SK-N-SH (cell line): ENCODE data around the gene PAFAH1B2. TPM values are rescaled to one million over a fixed set of nuclear protein-coding genes. Genes with fewer than 3 reads are reported as not detected.

ENCODE experiments used
- CTCF ChIA-PET: fragments of 300-600, 350-600 bp; formaldehyde crosslinking; extraction: SDS; loops from one replicate; lab custom pipeline; 2021; lab: Yijun Ruan, JAX
- POLR2A ChIA-PET: fragments of 350-600 bp; sonication (Branson Sonifier 250); formaldehyde crosslinking; extraction: SDS; loops from one replicate; lab custom pipeline; 2020; ENCODE audit warnings: antibody characterized with exemption, inconsistent platforms; lab: Yijun Ruan, JAX
- DNase-seq: peaks from one replicate; pipeline ENCODE4 v3.0.0; 2012
- H2AFZ ChIP-seq: fragments of 200-600 bp; sonication (generic); 2 replicates; pipeline ENCODE4 v1.8.1; 2016; ENCODE audit warnings: antibody characterized with exemption, mild to moderate bottlenecking, low read depth
- H3F3A ChIP-seq: fragments of 200-600 bp; sonication (generic); replicated peaks from 2 replicates; pipeline ENCODE3; 2016; ENCODE audit warnings: antibody characterized with exemption, mild to moderate bottlenecking; ENCODE audit not compliant: insufficient read depth
- H3K27ac ChIP-seq, 2 experiments: fragments of 200-500 bp in 1 of 2; fragments of 200-600 bp in 1 of 2; sonication (Bioruptor generic) in 1 of 2; sonication (generic), shearing (Covaris generic) in 1 of 2; 2 replicates each; pipeline versions ENCODE4 v1.5.1 to v1.6.1; 2014 to 2016; ENCODE audit warnings: low read depth in 2 of 2, inconsistent platforms in 1 of 2, low read length in 1 of 2, mild to moderate bottlenecking in 1 of 2, mixed read lengths in 1 of 2
- H3K27me3 ChIP-seq: fragments of 200-600 bp; sonication (generic), shearing (Covaris generic); 2 replicates; pipeline ENCODE4 v1.6.1; 2016; ENCODE audit warnings: mixed run types; ENCODE audit not compliant: insufficient read depth
- H3K36me3 ChIP-seq, 2 experiments: fragments of 200-500 bp in 1 of 2; fragments of 200-600 bp in 1 of 2; sonication (Bioruptor generic) in 1 of 2; sonication (generic) in 1 of 2; replicated peaks in 1 of 2; 2 replicates each; pipeline versions ENCODE3 to v1.5.1; 2014 to 2016; ENCODE audit warnings: low read length in 1 of 2, mild to moderate bottlenecking in 1 of 2; ENCODE audit not compliant: insufficient read depth in 2 of 2, control insufficient read depth in 1 of 2
- H3K4me1 ChIP-seq, 2 experiments: fragments of 200-500 bp in 1 of 2; fragments of 200-600 bp in 1 of 2; sonication (Bioruptor generic) in 1 of 2; sonication (generic), shearing (Covaris generic) in 1 of 2; 2 replicates each; pipeline versions ENCODE4 v1.5.1 to v1.6.1; 2014 to 2016; ENCODE audit warnings: low read depth in 1 of 2, low read length in 1 of 2, mixed run types in 1 of 2; ENCODE audit not compliant: insufficient read depth in 2 of 2, control insufficient read depth in 1 of 2
- H3K4me2 ChIP-seq: fragments of 200-600 bp; sonication (generic), shearing (Covaris generic); 2 replicates; pipeline ENCODE4 v1.6.1; 2017; ENCODE audit warnings: mixed run types
- H3K4me3 ChIP-seq, 2 experiments: fragments of 200-500 bp in 1 of 2; fragments of 200-600 bp in 1 of 2; sonication (Bioruptor generic) in 1 of 2; sonication (generic), shearing (Covaris generic) in 1 of 2; 2 replicates each; pipeline versions ENCODE4 v1.5.1 to v1.8.1; 2014 to 2016; ENCODE audit warnings: low read depth in 2 of 2, inconsistent platforms in 1 of 2, low read length in 1 of 2, mild to moderate bottlenecking in 1 of 2, mixed read lengths in 1 of 2, moderate library complexity in 1 of 2
- H3K79me2 ChIP-seq: fragments of 200-600 bp; sonication (generic); 2 replicates; pipeline ENCODE4 v1.8.1; 2017; ENCODE audit warnings: mild to moderate bottlenecking; ENCODE audit not compliant: insufficient read depth
- H3K9ac ChIP-seq: fragments of 200-600 bp; sonication (generic); 2 replicates; pipeline ENCODE4 v1.6.1; 2017; ENCODE audit warnings: mixed run types
- H3K9me2 ChIP-seq: fragments of 200-600 bp; sonication (generic); 2 replicates; pipeline ENCODE4 v1.6.1; 2017; ENCODE audit warnings: mixed run types
- H3K9me3 ChIP-seq: fragments of 200-600 bp; sonication (generic); 2 replicates; pipeline ENCODE4 v1.6.1; 2017; ENCODE audit warnings: mixed run types, mild to moderate bottlenecking, moderate library complexity
- H4K20me1 ChIP-seq: fragments of 200-600 bp; sonication (generic); 2 replicates; pipeline ENCODE4 v1.6.1; 2017; ENCODE audit warnings: mild to moderate bottlenecking, mixed run types; ENCODE audit not compliant: insufficient read depth
- EP300 ChIP-seq, 2 experiments: IDR thresholded peaks; 2 replicates each; pipeline versions ENCODE4 v1.4.0 to v1.6.1; 2012; ENCODE audit warnings: borderline replicate concordance in 1 of 2, low read depth in 1 of 2, low read length in 1 of 2
- FOXJ3 ChIP-seq: sonication (generic); formaldehyde crosslinking; IDR thresholded peaks from 2 replicates; pipeline ENCODE4 v1.5.1; 2020; ENCODE audit warnings: mild to moderate bottlenecking, missing genetic modification reagents
- IRF3 ChIP-seq: fragments of 150-350 bp; IDR thresholded peaks from 2 replicates; pipeline ENCODE4 v1.6.1; 2016; ENCODE audit warnings: mild to moderate bottlenecking, low read depth, low read length
- JUND ChIP-seq: IDR thresholded peaks from 2 replicates; pipeline ENCODE4 v1.4.0; 2012
- MEF2A ChIP-seq: IDR thresholded peaks from 2 replicates; pipeline ENCODE4 v1.4.0; 2012; ENCODE audit warnings: low read depth, borderline replicate concordance
- NRF1 ChIP-seq: IDR thresholded peaks from 2 replicates; pipeline ENCODE4 v1.6.1; 2012; ENCODE audit warnings: low read depth, mild to moderate bottlenecking, low read length
- PBX3 ChIP-seq: IDR thresholded peaks from 2 replicates; pipeline ENCODE4; 2012
- RXRA ChIP-seq: IDR thresholded peaks from 2 replicates; pipeline ENCODE4 v1.4.0; 2012; ENCODE audit warnings: low read depth, mild to moderate bottlenecking, borderline replicate concordance
- SMC3 ChIP-seq: IDR thresholded peaks from 2 replicates; pipeline ENCODE4 v1.6.1; 2012; ENCODE audit warnings: low read depth, low read length, improper control_type of control experiment
- TCF12 ChIP-seq: IDR thresholded peaks from 2 replicates; pipeline ENCODE4 v1.4.0; 2012
- USF1 ChIP-seq: IDR thresholded peaks from 2 replicates; pipeline ENCODE4 v1.4.0; 2012; ENCODE audit warnings: low read depth, borderline replicate concordance
- ZBTB33 ChIP-seq: IDR thresholded peaks from 2 replicates; pipeline ENCODE4 v1.4.0; 2012; ENCODE audit warnings: low read depth, borderline replicate concordance
- WGBS: methylation state at CpG from one replicate; pipeline ENCODE4 v1.1.6; 2017; ENCODE audit warnings: low lambda C conversion rate; 5-methylcytosine and 5-hydroxymethylcytosine counted together
- polyA plus RNA-seq, 3 experiments: library from polyadenylated mRNA; depleted of rRNA; stranded (reverse); fragments of >200 nt; gene quantifications; 2 replicates each; pipeline ENCODE4 v1.2.3, GENCODE V29; 2012

The PAFAH1B2 gene
- polyA plus RNA-seq, 1 of the 3 experiments (the other 2 are of a cell fraction): 19.6 TPM

- peak; percentile 82 for DNase-seq
- Histone ChIP-seq H3K27me3 (no peaks in the 10 kb centered on the region), H3K4me2 (peak overlapping the region; percentile 82), H3K9me3 (no peaks in the 10 kb centered on the region), H4K20me1 (peaks cover 29% of the 10 kb centered on the region), H3F3A (peaks cover 4% of the 10 kb centered on the region), H3K9me2 (no peaks in the 10 kb centered on the region), H3K27ac (peak overlapping the region; percentile 58 to 74), H3K79me2 (peaks cover 53% of the 10 kb centered on the region), H3K9ac (peak overlapping the region; percentile 86), H3K4me3 (peak overlapping the region; percentile 82), H2AFZ (peak overlapping the region; percentile 64), H3K36me3 (peaks cover 0 to 3% of the 10 kb centered on the region in 2 experiments), H3K4me1 (peaks cover 29 to 30% of the 10 kb centered on the region in 2 experiments)
- 1% methylated on average over 33 of the region's 65 CpGs for WGBS
- CTCF ChIA-PET: interaction anchor here (0.5 to 16.5 kb wide), 14 partner anchors 9 to 354 kb away, joined by 3 to 268 read pairs (median 4); partner anchors contain the start of genes APOA1, APOA5, PAFAH1B2 and ZPR1
- no peak for TF ChIP-seq PBX3
- TF ChIP-seq JUND: no peak
- TF ChIP-seq EP300 (IDR thresholded peaks at IDR 0.05; ENCODE audit: borderline replicate concordance in 1 of 2, low read depth in 1 of 2, low read length in 1 of 2): no peak
- no peak for TF ChIP-seq NRF1
- TF ChIP-seq RXRA: no peak
- no peak for TF ChIP-seq FOXJ3 (CRISPR knock-in tag)
- no peak for TF ChIP-seq IRF3
- TF ChIP-seq USF1: no peak
- TF ChIP-seq SMC3: no peak; the same call in 1 of the 2 replicates
- no peak for TF ChIP-seq TCF12
- TF ChIP-seq ZBTB33: no peak
- TF ChIP-seq MEF2A: no peak
- POLR2A ChIA-PET: interaction anchor here (0.6 to 1.3 kb wide), 4 partner anchors 12 to 307 kb away, joined by 3 to 4 read pairs (median 3); partner anchors contain the start of gene PAFAH1B2
Measured at GRCh38 chr11:117097389-117098268, 46.5 kb upstream of the PAFAH1B2 start.
